ENCODE measurements around the gene MCTP1.

The MCTP1 gene

DNA sequence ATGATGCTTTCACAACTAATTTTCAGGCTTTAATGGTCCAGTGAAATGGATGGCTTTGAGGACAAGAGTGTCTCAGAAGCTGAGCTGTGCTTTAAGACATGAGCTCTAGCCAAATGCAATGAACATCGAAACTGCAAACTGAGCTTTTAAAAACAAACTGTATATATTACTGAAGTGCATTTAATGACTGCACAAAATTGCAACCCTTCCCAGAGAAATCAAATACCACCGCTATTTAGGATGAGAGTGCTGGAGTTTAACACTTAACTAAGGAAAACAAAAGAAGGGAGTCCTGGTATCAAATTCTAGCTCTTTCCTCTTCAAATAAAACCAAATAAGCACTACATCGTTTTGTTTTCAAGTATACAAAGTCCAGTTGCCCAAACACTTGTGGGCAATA lies 502.5 kb downstream of the MCTP1 start:
- in situ Hi-C loops (cut with MboI; ENCODE audit: low sequenced_read_pairs): no loop called here

DNA sequence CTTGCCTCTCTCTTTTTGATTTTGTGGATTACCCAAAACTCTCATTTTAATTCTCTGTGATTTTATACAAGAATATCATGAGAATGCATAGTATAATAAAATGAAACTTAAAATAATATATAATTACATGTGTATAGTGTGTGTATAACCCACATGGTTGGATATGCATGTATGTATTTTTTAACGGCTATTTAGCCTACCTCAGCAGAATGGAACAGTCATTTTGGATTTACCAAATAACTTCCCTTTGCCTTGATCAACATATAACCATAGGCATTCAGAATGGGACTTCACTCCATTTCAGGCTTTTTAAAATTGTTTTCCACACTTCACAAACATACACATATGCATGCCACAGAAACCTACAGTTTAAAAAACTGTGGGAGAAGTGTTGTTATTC lies 505.2 kb downstream of the MCTP1 start:
- in situ Hi-C loops (cut with MboI; ENCODE audit: low sequenced_read_pairs): no loop called here

DNA sequence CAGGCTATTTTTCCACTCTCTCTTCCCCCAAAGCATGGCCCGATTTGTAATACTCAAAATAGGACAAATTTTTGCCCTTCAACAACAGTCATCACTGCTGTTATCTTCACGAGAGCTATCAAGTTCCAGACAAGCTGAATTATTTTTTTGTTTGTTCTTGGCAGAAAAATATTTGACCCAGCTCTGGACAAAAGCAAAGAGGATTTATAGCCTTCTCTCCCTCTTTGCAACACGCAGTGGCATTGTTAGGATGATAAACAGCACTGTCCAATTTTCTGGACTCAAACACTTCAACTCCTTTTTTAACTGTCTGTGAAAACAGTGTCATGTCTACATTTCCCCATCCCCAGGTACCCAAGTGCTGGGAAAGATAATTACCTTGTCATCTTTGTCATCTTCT lies 506.2 kb downstream of the MCTP1 start:
- in situ Hi-C loops (cut with MboI; ENCODE audit: low sequenced_read_pairs): no loop called here

DNA sequence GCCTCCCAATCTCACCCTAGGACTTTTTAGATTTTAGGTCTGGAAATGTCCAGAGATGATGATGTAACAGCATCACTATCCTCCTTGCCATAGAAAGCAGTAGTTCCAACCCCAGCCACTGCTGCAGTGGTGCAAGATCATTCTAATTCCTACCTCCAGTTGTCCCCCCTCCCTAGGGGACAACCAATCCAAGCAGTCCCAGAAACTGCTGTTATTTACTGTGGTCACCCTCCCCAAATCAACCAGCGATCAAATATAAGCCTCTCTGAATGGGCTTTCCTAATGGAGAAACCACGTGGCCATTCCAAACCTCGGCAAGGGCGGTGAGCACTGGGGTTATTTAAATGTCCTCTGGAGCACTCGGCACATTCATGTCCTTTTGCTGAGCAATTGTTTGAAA lies 506.6 kb downstream of the MCTP1 start:
- in situ Hi-C loops (cut with MboI; ENCODE audit: low sequenced_read_pairs): no loop called here

DNA sequence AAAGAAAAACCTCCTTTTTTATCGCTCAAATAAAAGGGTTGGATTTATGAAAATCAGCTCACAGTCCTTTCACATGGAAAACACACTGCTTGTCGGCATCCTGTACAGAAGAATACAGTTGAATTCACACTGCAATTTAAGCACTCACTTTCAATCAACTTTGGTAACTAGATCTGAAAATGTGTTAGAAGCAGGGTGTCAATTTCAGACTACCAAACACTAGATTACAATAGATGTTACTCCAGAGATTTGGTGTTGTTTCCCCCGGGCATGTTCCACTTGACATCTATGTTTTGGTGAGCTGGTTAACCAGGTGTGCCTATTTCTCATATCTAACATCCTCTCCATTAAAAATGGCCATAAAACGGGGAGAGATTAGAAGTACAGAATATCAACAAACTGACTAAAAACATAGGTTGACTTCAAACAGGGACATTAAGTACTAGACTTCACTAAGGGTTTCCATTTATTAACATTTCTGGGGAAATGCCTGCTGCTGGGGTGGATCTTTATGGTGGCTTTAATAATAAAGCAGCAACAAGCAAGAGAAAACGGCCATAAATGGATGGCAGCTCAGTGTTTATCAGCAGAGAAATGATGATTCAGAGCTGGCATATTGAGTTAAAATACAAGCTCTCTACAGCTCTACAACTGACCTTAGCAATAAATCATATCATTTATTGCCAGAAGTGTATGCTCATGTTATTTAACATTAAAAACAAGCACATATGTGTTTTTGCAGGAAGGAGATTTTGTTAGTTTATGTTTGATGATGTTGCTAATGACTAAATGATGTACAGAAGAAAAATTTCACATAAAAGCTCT lies 507.6 kb downstream of the MCTP1 start:
- in situ Hi-C loops (cut with MboI; ENCODE audit: low sequenced_read_pairs): no loop called here

DNA sequence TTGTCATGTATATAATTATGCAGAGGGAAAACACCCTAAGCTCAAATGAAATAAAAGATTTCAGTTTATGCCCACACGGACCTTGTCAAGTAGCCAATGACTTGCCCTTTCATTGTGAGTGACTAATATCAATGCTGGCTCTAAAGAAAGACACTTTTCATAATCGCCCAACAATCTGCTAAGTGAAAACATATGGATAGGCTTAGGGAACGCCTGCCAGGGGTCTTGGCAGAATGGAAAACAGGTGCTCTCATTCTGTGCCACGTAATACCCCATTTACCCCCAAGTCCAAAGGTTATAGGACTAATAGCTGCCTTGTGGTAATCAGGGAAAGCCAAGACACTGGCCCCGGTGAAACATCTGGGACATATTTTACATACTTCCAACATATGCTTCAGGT lies 508.7 kb downstream of the MCTP1 start:
- in situ Hi-C loops (cut with MboI; ENCODE audit: low sequenced_read_pairs): no loop called here

DNA sequence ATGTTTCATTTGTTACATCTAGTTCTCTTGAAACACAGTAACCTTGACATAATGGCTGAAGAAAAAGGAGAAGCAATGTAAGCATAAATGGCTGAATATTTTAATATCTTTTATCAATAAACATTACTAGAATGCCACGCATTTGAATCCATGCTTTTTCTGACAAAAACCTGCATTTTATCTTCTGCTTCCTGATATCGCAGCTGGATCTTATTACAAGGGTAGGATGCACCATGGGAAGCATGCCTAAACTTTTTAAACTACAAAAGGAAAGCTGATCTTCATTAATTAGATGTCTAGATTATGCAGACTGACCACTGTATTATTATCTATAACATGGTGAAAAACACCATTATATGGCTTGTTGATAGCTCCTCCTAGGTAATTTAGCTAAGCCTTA lies 509.8 kb downstream of the MCTP1 start:
- in situ Hi-C loops (cut with MboI; ENCODE audit: low sequenced_read_pairs): no loop called here

DNA sequence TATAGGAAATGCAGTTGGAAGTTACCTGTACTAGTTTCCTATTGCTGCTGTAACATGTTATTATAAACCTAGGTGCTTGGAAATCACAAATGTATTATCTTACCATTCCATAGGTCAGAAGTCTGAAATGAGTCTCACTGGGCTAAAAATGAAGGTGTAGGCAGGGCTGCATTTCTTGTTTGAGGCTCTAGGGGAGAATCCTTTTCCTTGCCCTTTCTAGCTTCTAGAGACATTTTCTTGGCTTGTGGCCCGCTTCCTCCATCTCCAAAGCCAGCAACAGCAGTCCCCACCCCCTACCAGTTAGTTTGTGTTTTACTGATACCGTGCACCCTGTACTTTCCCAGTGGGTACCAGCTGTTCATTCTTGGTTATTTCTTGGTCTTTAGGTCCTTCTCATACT lies 513.2 kb downstream of the MCTP1 start:
- in situ Hi-C loops (cut with MboI; ENCODE audit: low sequenced_read_pairs): no loop called here

DNA sequence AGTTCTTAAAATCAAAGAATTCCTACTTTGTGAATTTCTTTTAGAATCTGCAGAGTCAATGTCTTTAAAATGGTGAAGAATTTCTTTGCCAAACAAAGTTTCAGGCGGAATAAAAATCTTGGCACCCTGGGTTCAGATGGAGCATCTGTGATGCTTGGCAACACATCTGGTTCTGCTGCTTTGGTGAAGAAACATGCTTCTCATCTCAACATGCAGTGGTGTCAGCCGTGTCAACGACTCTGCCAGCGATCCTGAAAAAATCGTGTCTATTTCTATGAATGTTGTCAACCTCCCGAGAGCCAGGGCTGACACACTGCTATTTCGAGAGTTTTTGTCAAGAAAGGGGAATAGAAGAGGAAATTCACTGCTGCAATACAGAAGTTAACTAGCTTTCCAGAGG lies 514.9 kb downstream of the MCTP1 start:
- in situ Hi-C loops (cut with MboI; ENCODE audit: low sequenced_read_pairs): no loop called here

DNA sequence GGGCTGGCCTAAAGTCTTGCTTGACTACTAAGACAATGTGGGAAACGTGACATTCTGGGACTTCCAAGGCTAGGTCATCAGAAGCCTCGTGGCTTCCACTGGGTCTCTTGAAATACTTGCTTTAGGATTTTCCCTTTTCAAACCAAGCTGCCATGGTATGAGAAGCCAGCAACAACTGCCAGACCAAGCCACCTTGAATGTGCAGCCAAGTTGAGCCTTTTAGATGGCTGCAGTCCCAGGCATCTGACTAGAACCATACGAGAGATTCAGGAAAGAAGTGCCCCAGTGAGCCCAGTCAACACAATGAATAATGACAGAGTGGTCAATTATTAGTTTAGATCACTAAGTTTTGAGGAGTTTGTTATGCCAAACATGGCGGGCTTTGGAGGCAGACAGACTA lies 523.1 kb downstream of the MCTP1 start:
- in situ Hi-C loops (cut with MboI; ENCODE audit: low sequenced_read_pairs): no loop called here

DNA sequence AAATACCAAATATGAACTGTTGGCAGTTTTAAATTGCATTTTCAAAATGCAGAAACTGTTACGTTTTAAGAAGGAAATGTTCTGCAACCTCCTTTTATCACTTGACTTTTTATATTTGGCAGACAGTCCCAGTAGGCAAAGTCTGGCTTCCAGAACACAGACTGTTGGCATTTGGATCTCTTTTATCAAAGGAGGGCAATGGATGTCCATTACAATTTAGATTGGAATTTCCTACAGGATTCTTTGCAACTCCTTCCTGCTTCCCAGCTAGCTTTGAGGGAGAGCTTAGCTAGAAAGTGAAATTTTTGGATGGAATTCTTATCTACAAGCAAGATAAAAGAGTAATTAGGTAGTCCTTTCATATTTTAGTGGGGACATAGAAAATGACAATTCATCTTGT lies 523.8 kb downstream of the MCTP1 start:
- in situ Hi-C loops (cut with MboI; ENCODE audit: low sequenced_read_pairs): no loop called here

DNA sequence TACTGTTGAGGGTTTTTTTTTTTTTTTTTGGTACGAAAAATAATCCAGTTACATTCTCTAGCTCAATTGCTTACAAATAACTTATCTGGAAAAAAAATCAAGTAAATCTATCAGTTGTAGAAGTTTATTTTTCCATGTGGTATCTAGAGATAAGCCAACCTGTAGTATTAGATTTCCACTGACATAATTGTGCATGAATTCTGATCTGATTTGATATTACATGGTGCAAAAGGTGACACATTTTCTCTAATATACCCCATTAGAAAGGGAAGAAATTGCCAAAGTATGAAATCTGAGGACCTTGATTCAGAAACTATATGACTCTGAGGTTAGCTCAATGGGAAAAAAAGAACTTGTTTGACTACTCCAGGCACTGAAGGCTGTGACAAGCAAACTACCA lies 524.9 kb downstream of the MCTP1 start:
- in situ Hi-C loops (cut with MboI; ENCODE audit: low sequenced_read_pairs): no loop called here

DNA sequence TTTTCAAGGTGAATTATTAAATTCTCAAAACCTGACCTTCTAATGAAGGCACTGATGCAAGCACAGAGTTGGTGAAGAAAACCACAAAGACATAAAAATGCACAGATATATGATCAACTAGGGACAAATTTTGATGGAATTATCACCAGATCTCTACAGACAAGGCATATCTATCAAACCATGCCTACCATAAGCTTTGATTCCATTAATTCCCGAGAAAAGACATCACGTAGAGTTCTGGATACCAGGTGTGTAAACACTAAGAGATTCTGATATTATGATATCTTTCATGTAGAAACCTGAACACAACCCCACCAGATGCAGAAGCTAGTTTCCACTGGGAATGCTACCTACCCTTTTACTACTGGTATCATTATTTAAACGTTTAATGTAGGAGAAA lies 525.9 kb downstream of the MCTP1 start:
- in situ Hi-C loops (cut with MboI; ENCODE audit: low sequenced_read_pairs): no loop called here

DNA sequence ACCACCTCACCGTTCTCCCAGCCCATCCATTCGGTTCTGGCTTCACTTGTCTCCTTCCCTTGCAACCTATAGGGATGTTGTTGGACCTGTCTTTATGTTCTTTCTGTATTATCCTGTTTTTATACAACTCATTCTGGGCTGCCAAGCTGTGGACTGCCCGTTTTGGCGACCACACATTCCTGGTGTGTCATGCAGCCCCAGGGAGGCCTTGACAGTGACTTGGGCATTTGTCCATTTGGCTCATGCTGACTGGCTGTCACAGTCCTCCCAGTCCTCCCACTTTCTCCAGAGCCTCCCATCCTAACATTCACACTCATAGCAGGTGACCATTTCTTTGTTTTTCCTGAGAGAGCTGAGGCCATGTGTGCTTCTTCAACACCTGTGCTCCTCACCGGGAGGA lies 530.1 kb downstream of the MCTP1 start:
- in situ Hi-C loops (cut with MboI; ENCODE audit: low sequenced_read_pairs): no loop called here

DNA sequence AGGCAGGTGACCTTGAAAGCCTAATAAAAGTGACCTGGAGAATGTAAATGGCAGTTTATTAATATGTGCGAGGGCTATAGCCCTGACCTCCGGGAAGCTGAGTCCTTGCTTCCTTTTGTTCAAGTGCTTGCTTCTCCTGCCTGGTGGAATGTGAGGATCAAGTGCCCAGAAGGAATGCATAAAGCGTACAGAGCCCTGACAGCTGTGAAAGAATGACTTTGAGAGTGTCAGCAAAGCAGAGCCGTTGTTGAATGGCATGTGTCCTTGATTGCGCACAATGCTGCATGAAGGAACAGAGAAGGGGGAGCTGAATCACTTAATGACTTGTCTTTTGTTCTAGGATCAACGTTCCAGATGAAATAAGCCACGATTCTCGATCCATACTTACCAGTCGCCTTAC lies 533.4 kb downstream of the MCTP1 start:
- in situ Hi-C loops (cut with MboI; ENCODE audit: low sequenced_read_pairs): no loop called here

DNA sequence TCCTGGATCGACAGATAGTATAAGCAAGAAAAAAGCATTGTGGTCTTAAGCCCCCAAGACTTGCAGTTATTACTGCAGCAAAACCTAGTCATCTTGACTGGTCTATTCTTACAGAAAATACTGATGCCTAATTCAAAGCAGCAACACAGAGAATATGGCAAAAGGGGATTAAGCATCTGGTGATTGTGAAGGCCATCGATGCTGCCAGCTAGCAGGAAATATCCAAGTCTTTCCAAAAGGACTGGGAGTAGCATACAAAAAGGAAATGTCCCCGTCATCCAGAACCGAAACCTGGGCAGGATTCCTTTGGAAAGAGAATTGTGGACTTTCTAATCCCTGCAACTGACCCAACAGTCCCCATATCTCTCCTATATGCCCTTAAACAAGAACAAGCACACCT lies 534.2 kb downstream of the MCTP1 start:
- in situ Hi-C loops (cut with MboI; ENCODE audit: low sequenced_read_pairs): no loop called here

DNA sequence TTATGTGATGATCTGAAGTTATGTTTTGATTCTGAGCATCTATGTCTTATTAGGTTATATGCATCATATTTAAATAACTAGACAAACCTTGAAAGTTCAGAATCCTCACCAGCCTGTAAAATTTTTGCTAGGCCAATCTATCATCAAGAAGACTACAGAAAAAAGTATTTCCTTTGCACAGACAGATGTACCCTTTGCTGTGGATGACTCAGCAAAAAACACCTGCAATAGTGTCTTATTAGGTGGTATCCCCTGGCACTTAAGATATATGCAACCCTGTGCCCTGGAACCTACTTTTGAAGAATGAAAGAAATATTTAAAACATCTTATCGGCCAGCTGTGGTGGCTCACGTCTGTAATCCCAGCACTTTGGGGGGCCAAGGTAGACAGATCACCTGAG lies 535.9 kb downstream of the MCTP1 start:
- in situ Hi-C loops (cut with MboI; ENCODE audit: low sequenced_read_pairs): no loop called here

DNA sequence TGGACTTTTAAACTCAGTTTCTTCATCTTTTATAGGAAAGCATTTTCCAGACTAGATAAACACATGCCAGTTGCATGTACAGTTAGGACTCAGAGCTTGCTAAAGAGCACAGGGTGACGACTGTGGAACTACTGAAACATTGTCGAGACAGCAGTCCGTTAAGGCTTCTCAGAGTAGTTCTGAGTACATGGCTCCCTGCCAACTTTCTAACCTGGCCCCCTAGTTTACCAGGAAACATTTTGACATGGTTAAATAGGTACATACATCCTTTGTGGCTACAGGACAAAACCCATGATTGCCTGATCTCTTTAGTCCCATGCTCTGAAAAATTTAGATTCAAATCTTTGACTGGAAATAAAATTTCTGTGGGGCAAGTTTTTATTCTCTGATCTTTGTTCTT lies 536.7 kb downstream of the MCTP1 start:
- in situ Hi-C loops (cut with MboI; ENCODE audit: low sequenced_read_pairs): no loop called here

DNA sequence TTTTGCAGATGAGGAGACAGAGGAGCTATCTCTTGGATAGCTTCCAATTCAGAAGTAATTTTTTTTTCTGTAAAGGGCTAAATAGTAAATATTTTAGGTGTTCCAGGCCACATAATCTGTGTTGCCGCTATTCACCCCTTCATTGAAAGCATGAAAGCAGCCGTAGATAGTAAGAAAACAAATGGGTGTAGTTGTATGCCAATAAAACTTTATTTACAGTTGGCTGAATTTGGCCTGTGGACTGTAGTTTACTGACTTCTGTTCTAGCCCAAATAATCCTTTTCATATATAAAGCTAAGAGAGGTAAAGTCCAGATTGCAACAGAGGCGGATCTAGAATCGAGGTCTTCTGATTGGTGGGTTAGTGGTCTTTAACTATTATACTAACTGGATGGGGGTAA lies 537.5 kb downstream of the MCTP1 start:
- in situ Hi-C loops (cut with MboI; ENCODE audit: low sequenced_read_pairs): no loop called here

DNA sequence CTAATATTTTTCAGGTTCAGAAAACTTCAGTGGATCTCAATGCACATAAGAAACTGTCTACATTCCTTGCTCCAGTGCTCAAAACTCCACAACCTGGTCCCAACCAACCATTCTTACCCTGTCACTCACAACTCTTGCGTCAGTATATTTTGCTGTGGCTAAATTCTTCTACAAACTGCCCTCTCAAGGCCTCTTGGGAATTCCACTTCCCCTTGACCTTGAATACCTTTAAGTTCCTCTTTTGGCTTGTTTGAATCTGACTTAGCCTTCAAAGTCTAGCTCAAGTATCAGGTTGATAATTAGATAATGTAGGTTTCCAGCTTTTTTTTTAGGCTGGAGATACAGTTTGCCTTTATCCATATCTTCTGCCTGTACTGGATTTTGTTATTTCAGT lies 538.2 kb downstream of the MCTP1 start:
- in situ Hi-C loops (cut with MboI; ENCODE audit: low sequenced_read_pairs): no loop called here

DNA sequence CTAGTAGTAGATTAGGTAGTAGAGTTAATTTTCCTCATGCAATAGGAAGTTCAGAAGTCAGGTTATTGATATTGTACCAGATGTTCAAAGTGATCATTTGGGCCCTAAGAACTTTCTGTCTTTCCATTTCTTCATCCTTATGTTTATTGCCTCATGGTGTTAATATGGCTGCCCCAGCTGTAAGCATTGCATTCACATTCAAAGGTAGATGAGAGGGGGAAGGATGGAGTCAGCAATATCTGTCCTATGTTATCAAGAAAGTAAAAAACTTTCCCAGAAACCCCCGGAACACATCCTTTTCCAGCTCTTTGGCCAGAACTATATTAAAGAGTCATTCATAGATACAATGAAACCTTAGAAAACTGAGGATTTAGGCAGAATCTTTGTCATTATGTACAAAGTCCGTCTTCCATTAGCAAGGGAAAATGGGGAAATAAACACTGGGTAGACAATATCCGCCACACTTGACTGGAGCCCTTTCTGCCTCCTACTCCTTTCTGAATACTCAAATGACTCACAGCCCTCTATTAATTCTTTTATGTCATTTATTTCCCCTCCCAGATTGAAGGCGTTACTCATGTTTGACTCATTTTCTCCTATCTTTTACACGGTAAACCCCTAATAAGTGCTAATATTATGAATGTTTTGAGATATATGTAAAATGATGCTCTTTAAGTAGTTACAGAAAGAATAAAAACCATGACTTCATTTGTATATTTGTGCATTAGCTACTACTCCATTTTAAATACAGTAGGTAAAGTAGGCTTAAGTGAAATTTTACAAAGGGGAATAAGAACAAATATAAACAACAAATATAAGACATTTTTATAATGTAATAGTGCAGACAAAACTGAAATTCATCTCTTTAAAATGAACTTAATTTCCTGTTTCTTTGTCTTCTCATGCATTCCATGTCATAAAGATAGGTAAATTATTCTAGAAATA lies 538.8 kb downstream of the MCTP1 start:
- in situ Hi-C loops (cut with MboI; ENCODE audit: low sequenced_read_pairs): no loop called here

DNA sequence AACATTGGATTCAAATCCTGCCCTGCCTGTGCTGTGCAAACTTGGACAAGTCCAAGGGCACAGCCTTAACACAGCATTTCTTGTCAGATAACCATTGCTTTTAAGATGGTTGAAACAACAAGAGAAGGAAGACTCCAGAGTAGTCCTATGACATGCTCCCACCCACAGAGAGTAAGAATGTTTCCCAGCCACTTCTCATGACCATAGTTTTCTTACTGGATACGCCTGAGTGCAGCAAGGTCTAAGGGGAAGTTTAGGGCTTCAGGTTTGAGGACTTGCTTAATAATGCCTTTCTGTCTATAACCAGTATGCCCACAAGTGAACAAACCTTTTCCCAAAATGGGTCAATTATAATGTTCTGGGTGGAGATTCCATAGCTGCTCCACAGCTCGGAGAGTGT lies 540.0 kb downstream of the MCTP1 start:
- in situ Hi-C loops (cut with MboI; ENCODE audit: low sequenced_read_pairs): no loop called here

Measured in HL-60/S4 treated with phorbol 12-myristate 13-acetate at 8.2 ng/mL for 4 days and 3 days (cell line).